Stimulated activated CD4-positive, alpha-beta T cell treated with anti-CD3 and anti-CD28 coated beads, Interleukin-4, amount 100 ng/mL, for 48 hours (primary cell): ENCODE results near the gene DICER1.
"Not testable (repeated sequence)": the region's sequence is repeated elsewhere in the genome, so short reads cannot be mapped to it uniquely, and the experiment has no call there.

Source experiments
- DNase-seq, 2 donors: peaks; one replicate each; pipeline ENCODE4 v3.0.0-alpha.2; 2020; ENCODE audit warnings: low read depth in 2 of 2

The DICER1 gene, protein sequence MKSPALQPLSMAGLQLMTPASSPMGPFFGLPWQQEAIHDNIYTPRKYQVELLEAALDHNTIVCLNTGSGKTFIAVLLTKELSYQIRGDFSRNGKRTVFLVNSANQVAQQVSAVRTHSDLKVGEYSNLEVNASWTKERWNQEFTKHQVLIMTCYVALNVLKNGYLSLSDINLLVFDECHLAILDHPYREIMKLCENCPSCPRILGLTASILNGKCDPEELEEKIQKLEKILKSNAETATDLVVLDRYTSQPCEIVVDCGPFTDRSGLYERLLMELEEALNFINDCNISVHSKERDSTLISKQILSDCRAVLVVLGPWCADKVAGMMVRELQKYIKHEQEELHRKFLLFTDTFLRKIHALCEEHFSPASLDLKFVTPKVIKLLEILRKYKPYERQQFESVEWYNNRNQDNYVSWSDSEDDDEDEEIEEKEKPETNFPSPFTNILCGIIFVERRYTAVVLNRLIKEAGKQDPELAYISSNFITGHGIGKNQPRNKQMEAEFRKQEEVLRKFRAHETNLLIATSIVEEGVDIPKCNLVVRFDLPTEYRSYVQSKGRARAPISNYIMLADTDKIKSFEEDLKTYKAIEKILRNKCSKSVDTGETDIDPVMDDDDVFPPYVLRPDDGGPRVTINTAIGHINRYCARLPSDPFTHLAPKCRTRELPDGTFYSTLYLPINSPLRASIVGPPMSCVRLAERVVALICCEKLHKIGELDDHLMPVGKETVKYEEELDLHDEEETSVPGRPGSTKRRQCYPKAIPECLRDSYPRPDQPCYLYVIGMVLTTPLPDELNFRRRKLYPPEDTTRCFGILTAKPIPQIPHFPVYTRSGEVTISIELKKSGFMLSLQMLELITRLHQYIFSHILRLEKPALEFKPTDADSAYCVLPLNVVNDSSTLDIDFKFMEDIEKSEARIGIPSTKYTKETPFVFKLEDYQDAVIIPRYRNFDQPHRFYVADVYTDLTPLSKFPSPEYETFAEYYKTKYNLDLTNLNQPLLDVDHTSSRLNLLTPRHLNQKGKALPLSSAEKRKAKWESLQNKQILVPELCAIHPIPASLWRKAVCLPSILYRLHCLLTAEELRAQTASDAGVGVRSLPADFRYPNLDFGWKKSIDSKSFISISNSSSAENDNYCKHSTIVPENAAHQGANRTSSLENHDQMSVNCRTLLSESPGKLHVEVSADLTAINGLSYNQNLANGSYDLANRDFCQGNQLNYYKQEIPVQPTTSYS (N-terminal part only)

DNA sequence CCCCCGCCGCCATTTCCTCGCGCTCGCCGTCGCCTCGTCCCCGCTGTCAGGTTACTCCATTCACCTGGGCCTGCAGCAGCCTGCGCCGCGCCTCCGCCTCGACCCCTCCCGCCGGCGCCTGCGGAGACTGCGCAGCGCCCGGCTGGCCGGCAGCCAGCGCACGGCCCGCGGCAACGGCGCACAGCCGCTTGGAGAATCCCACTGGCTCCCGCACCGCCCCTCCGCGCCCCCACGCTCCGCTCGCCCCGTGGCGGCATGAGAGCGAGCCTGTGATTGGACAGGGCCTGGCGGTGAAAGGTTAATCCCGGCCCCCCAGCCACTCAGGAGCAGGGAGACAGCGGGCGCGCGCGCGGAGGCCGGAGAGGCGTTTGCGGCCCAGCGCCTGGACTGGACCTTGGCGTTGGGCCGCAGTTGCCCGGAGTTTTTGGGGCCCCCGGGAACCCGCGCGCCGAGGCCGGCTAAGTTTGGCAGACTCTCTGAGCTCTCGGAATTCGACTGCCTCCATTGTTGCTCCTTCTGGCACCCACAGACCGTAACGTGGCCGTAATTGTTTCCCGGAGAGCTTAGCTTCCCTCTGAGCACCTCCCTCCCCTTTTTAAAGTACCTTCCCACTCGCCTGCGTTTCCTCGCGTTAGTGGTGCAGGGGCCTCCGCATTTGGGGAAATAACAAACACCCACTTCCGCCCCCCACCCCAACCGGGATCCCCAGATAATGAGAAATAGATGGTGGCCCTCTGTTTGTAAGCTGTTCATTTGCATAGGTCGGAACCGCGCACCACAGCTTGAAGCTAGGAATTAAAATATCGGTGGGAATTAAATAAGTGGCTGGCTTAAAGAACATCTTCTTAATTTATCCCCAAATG is at the start of gene DICER1:
TSS of gene DICER1 (minus strand) at position 203 of the 863 bp plus-strand sequence. CDS start 24,071 bp downstream, outside the sequence.
- peak; percentile 91 to 96 for DNase-seq

DNA sequence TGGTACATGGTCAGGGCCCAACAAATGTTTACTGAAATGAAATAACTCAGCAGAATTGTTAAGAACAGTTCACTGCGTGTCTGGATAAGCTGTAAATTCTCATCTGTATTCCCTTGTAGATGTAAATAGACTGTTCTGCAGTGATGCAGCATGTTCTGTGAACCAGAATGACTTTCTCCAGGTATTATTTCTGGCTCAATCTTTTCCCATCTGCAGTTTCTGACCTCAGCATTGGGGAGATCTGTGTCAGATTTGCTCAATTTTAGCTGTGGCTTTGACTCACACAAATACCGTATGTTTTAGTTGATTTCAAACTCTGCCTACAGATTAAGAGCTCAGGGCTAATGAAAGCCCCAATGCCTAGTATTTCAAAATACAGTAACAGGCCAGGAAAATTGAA is 49.2 kb upstream of the DICER1 start:
- DNase-seq, result no peak

DNA sequence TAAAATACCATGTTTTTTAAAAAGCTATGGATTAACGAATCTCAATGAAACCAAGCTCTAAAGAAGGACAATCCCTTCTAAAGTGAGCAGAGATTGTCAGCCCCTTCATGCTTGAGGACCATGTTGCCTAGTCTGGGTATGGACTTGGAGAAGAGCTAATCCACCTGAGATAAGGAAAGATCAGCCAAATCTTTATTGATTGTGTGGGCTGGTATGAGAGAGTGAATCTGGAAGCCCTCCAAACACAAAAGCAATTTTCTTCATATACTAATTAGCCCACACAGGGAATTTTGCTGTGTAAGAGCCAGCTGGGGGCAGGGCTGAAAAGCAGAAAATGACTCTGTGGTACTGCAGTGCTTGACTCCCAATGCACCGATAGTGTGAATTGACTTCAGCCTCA is 47.4 kb upstream of the DICER1 start:
- no peak for DNase-seq

DNA sequence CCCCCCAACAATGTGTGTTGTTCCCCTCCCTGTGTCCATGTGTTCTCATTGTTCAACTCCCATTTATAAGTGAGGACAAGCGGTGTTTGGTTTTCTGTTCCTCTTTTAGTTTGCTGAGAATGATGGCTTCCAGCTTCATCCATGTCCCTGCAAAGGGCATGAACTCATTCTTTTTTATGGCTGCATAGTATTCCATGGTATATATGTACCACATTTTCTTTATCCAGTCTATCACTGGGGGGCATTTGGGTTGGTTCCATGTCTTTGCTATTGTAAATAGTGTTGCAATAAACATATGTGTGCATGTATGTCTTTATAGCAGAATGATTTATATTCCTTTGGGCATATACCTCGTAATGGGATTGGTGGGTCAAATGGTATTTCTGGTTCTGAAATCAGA is 44.4 kb upstream of the DICER1 start:
- not testable (repeated sequence) for DNase-seq

DNA sequence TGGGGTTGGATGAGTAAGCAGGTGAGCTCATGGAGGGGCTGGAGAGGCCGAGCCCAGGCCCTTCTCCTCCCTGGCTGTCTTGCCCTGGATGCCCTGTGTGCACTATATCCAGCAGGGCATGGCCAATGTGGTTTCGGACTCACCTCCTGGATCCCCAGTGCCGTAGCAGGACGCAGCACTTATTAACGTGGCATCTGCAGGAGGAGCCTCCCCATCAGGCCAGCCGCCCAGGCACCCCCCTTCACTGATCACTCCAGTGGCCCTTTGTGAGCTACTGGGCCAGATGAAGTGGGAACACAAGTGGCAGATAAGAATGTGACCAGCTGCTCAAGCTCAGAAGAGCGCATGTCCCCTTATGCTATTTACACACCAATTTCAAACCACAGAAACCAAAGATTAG is 43.1 kb upstream of the DICER1 start:
- no peak for DNase-seq

DNA sequence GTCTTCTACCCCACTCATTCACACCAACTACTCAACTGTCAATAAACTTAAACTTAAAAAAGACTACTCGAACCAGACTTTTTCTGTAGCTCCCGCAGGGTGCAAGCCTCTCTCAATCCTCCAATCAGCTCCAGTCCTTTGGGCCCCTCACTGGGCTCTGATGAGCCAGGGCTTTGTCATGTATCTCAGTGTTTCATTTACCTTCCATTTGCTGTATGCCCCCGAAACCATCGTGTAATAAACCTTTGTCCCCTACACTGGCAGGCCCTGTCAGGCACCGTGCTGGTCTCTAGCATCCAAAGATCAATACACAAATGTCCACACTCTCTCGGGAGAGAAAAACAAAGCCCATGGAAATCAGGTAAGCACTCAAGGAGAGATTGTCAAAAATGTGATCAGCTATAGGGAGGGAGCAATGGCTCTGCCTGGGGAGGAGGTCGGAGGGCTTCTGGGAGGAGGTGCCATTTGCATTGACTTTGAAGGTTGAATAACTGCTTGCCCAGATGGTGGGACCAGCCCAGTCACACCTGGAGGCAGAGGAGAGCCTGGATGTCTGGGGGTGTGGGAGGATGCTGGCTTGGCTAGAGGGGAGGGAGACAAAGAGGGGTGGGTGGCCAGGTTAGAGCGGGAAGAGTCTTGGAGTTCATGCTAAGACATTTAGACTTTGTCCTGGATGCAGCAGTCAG is 42.1 kb upstream of the DICER1 start:
- no peak for DNase-seq

DNA sequence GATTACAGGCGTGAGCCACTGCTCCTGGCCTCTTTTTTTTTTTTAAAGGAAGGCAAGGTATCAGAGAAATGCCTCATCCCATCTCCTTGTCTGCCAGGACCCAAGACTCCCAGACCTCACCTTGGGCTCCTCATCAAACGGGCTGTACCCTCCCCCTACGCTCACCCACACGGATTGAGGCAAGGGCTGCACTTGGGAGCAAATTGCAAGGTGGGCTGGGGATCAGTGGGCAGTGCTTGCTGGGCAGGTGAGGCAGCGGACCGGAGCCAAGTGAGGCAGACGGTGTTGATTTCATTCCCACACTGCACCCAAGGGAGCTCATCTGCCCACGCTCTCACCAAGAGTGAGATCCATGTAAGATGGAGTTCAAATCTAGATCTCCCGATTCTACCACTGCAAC is 41.0 kb upstream of the DICER1 start:
- no peak for DNase-seq

DNA sequence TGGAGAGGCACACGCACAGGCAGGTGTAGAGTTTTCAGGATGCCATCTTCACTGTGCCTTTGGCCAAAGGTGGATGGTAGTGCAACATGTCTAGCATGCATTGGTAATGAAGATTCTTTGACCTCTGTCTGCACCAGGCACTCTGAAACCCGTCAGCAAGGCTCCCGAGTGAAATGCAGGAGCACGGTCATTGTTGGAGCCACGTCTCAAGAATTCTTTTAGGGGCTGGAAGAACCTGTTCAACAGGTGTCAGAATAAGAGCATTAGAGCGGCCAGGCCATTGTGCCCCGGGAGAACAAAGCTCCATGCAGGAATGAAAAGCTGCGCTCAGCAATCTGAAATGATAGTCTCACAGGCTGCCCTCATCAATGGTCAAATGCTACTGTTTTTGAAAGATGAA is 40.2 kb upstream of the DICER1 start:
- DNase-seq, result no peak

DNA sequence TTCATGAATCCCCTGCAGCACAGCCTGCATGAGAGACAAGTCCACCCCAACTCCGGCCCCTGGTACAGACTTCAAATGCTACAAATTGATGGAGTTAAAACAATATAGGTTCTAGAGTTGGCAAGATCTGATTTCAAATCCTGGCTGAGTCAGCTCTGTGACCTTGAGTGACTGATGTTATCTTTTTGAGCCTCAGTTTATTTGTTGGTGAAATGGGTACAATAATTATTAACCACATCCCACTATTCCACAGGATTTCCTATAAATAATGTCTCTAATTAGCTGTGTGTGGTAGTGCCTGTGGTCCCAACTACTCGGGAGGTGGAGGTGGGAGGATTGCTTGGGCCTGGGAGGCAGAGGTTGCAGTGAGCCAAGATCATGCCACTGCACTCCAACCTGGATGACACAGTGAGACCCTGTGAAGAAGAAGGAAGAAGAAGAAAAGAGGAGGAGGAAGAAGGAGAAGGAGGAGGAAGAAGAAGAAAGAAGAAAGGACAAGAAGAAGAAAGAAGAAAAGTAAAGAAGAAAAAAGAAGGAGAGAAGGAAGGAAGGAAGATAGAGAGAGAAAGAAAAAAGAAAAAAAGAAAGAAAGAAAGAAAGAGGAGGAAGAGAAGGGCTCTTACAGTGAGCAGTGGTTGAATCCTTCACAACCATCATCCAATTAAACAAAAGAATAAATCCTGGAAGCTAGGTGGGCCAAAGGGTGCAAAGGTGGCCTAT is 39.7 kb upstream of the DICER1 start:
- no peak for DNase-seq

DNA sequence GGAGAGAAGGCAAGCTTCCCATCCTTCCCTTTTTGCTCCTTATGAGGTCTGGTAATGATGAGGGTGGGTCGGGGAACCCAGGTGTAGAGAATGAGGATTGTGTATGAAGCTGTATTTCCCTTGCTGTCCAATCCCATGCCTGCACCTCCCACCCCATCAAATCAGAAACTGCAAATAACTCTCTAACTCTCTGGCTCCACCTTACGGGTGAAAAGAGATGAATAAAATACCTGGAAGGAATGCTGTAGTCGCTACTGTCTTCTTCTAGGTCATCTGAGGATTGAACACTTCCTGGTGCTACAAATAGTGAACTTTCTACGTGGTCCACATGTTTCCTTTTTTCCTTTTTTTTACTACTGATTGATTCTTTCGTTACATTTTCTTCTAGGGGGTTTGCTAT is 38.9 kb upstream of the DICER1 start:
- no peak for DNase-seq

DNA sequence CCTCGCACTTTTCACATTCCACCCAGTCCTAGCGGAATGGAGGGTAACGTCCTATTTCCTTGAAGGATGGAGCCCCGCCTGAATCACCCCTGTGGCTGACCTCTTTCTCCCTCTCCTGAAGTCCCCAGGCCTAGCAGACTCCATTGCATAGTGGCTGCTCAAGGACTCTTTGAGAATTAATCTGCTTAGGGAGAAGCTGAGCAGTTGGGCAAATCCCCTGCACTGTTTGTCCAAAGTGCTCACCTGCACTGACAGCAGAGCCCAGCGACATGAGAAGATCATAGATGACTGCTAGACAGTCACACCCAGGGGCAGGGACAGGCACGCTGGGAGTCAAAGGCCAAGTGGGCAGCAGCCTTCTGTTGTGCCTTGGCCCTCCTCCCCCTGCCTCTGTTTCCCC is 37.7 kb upstream of the DICER1 start:
- no peak for DNase-seq

DNA sequence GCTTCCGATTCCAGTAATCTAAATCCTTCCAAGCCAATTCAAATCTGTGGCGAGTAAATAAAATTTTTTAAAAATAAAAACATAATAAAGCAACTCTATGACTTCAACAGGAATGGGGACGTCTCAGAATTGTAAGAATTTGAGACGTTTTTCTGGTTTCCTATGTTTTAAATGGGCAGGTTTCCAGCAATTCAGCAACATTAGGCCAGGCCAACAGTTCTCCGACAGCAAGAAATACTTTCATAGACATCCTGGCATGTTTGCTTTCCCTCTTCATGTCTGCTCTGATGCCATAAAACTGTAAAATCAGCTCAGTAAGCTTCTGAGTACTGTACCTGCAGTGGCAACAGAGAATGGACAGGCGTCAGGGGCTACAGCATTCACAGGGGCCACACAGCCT is 35.8 kb upstream of the DICER1 start:
- no peak for DNase-seq

DNA sequence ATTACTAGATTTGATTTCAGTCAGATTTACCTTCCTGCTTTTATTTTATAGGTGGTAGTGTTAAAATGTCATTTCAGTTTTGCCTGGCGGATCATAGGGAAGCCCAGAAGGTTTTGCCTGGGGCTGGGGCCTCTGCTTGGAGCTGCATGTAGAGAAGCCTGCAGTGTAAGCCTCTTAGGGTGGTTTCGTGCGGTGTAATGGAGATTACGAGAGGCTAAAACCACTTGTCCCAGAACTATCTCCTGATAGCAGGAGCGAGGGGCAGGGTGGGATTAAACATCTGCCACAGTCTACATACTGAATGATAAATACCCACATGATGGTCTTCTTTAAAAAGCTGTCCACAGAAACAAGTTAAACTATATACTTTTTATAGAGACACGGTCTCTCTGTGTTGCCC is 35.0 kb upstream of the DICER1 start:
- DNase-seq, result no peak

DNA sequence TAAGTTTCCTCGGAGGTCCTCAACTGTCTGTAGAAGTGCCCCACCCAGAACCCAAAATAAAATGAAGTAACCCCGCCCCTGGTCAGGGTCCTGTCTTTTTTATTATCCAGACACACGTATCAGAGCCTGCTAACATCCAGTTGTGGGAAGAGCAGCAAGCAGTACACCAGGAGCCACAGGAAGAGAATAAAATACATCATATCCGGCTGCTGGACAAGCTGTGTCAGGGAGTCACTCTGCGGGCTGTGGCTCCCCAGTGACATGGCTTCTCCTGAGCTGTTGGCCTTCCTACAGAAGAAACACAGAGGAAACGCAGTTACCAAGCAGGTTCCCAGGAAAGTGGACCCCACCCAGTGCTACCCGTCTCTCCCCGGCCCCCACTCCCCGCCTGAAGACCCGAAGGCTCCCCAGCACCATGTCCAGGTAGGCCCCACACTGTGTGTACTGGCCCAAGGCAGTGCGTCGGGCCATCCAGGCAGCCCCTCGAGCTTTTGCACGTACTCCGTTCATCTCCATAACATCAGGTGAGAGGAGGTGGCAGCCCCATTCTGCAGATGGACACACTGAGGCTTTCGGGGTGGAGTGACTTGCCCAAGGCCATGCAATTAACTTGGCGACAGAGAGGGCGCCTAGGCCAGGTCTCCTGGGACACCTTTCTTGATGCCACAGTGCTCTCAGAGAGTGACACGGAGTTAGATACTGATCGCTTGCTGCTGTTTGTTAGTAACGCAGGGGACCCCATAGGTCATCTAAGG is 34.3 kb upstream of the DICER1 start:
- DNase-seq, result no peak

DNA sequence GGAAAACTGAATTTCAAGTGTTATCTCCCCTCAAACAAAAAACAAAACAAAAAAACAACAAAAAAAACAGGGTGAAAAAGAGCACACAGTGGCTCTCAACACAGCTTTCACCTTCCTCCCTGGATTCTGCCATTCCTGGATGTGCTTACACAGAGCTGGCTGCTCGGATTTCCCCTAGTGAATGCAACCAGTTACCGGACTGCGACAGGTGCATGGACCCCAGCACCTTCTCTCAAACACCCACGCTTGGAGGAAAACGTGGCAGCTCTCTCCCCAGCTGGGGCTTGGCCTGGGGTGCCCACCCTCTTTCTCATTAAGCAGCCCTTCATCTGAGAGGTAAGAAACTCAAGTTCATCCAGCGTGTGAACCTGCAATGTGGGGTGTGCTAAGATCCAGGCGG is 33.5 kb upstream of the DICER1 start:
- no peak for DNase-seq

DNA sequence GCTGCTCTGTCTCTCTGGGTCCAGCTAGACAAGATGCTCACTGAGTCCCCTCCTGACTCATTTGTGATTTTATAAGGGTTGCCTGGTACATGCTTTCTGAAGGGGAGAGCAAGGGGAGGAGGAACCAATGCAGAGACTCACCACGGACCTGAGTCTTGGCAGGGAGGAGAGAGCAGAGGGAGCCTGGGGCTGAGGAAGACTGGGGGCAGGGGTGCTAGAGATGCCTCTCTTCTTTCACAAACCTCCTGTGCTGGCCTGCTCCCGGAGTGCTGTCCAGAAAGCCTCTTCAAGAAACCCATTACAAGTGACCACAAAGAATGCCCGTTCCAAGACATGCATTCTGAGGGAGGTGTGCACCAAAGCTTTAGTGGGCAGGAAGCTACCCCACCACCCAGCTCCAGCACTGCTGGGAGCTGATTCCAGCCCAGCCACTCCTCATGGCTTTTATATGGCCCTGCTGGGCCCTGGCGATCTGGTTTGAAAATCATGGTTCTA is 33.1 kb upstream of the DICER1 start:
- no peak for DNase-seq

DNA sequence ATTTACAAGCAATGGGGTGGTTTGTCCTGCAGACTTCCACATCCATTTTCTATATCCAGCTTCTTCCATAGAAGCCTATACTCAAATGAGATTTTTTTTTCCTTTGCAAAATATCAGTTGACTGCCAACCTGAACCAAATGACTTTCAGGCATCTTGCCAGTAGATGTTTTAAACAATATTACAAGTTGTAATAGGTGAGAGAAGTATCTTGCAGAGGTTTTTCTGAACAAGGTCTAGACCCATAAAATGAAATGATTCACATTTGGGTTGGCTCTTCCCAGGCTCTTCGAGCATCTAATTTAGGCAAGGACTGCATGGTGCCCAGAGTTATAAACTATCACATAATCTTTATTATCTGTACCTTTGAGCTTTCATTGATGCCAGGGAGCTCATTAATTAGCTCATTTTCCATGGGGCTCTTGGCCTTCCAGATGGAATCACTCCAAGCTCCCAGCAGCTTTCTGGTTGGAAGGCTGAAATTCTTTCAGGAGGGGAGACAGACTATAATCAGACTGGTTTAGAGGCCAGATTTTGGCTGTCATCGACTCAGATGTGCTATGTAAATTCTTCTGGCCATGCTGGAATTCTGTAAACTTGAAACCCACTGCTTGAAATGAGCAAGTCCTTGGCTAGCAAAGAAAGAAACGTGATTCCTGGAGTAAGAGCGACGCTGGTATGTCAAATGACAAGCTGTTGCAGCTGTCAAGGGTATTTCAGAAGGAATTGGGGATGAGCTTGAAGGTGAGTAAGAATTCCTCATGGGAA is 32.2 kb upstream of the DICER1 start:
- DNase-seq, result no peak

DNA sequence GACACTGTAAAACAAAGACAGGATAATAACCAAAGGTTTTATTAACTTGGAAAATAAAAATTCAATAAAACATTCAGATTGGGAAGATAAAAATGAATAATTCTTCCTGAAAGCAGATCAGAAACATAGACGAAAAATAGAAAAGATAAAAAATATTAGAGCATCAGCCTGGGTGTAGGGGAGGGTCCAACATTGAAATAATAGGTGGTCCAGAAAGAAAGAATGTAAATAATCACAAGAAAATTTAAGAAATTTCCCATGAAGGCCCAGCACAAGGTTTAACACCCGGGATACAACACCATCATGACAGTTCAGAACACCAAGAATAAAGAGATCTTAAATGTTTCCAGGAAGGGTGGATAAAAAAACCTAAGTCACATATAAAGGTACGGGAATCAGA is 31.1 kb upstream of the DICER1 start:
- DNase-seq, result no peak
